GM12878 (cell line): ENCODE results near the gene CEBPB. TPM values are rescaled to one million over a fixed set of nuclear protein-coding genes. Genes with fewer than 3 reads are reported as not detected.

Source experiments
- ATAC-seq: fragments of 200-7000 bp; cut with Tn5 transposase; 3 replicates; pipeline ENCODE4 v1.9.1; 2020; ENCODE audit warnings: mild to moderate bottlenecking, moderate library complexity
- BruUV-seq: library from RNA; stranded (reverse); fragments of 400-500 nt; replicated peaks from 2 replicates; lab custom pipeline; 2021; lab: Mats Ljungman, UMichigan
- CTCF ChIA-PET: fragments of 300-600 bp; sonication (Branson Sonifier 250); formaldehyde crosslinking; extraction: SDS; loops from one replicate; lab custom pipeline; 2021; ENCODE audit warnings: inconsistent platforms; lab: Yijun Ruan, JAX
- POLR2A ChIA-PET: fragments of 350-600 bp; formaldehyde crosslinking; extraction: SDS; loops from one replicate; lab custom pipeline; 2021; ENCODE audit warnings: inconsistent platforms; lab: Charles Lee
- RAD21 ChIA-PET: fragments of 300-600 bp; sonication (Branson Sonifier 250); formaldehyde crosslinking; loops from one replicate; lab custom pipeline; 2023; ENCODE audit warnings: antibody characterized with exemption; ENCODE audit not compliant: unreplicated experiment; lab: Charles Lee
- SMC1A ChIA-PET: fragments of 300-600 bp; sonication (Branson Sonifier 250); formaldehyde crosslinking; loops from one replicate; lab custom pipeline; 2023; ENCODE audit not compliant: unreplicated experiment, uncharacterized antibody; lab: Charles Lee
- DNase-seq: peaks from one replicate; pipeline ENCODE4 v3.0.0-alpha.2; 2011; ENCODE audit warnings: low read depth, low spot score
- FAIRE-seq: peaks from 3 replicates; lab custom pipeline; 2011; peaks lifted over from hg19 to GRCh38; lab: Jason Lieb, UNC
- H2AFZ ChIP-seq: 2 replicates; pipeline ENCODE4 v1.6.0; 2011; ENCODE audit warnings: low read depth, low read length, control low read depth; ENCODE audit not compliant: control insufficient read depth
- H3K27ac ChIP-seq: 2 replicates; pipeline ENCODE4 v1.5.1; 2011; ENCODE audit warnings: control low read depth; ENCODE audit not compliant: control insufficient read depth, insufficient read depth
- H3K27me3 ChIP-seq, 2 experiments: replicated peaks in 1 of 2; 2 replicates each; pipeline versions ENCODE4 v1.6.0 to v1.6.1; 2011; ENCODE audit warnings: low read length in 1 of 2; ENCODE audit not compliant: control insufficient read depth in 2 of 2, insufficient read depth in 2 of 2
- H3K36me3 ChIP-seq, 2 experiments: 2 replicates each; pipeline ENCODE4 v1.5.1; 2011; ENCODE audit warnings: low read length in 1 of 2; ENCODE audit not compliant: control insufficient read depth in 2 of 2, insufficient read depth in 2 of 2
- H3K4me1 ChIP-seq: 2 replicates; pipeline ENCODE4 v1.6.1; 2011; ENCODE audit warnings: mild to moderate bottlenecking, low read length, moderate library complexity, mixed read lengths; ENCODE audit not compliant: control insufficient read depth, insufficient read depth
- H3K4me2 ChIP-seq: 2 replicates; pipeline ENCODE4 v1.6.0; 2011; ENCODE audit warnings: control low read depth; ENCODE audit not compliant: control insufficient read depth, insufficient read depth
- H3K4me3 ChIP-seq: fragments of 200-600 bp; sonication (generic); 2 replicates; pipeline ENCODE4 v1.5.1; 2016
- H3K79me2 ChIP-seq: 2 replicates; pipeline ENCODE4 v1.6.0; 2011; ENCODE audit warnings: low read length; ENCODE audit not compliant: control insufficient read depth, insufficient read depth
- H3K9ac ChIP-seq: 2 replicates; pipeline ENCODE4 v1.8.0; 2011; ENCODE audit warnings: low read length, control low read depth, mixed read lengths; ENCODE audit not compliant: control insufficient read depth, insufficient read depth
- H3K9me3 ChIP-seq: replicated peaks from 3 replicates; pipeline ENCODE4 v1.5.1; 2011; ENCODE audit warnings: mild to moderate bottlenecking, low read length; ENCODE audit not compliant: control insufficient read depth, insufficient read depth
- H4K20me1 ChIP-seq: 2 replicates; pipeline ENCODE4 v1.6.0; 2011; ENCODE audit not compliant: control insufficient read depth, insufficient read depth
- CHD2 ChIP-seq: IDR thresholded peaks from 2 replicates; pipeline ENCODE4 v1.6.1; 2011; ENCODE audit warnings: low read depth, low read length, improper control_type of control experiment, borderline replicate concordance
- GATAD2B ChIP-seq: fragments of 450-650 bp; conservative IDR thresholded peaks from 2 replicates; pipeline ENCODE4 v1.6.1; 2017; ENCODE audit warnings: low read depth, mild to moderate bottlenecking, moderate library complexity
- IKZF1 ChIP-seq: fragments of 450-650 bp; conservative IDR thresholded peaks from 2 replicates; pipeline ENCODE4 v1.6.1; 2017; ENCODE audit warnings: antibody characterized with exemption, mild to moderate bottlenecking
- MTA2 ChIP-seq: fragments of 450-650 bp; IDR thresholded peaks from 2 replicates; pipeline ENCODE4 v1.6.1; 2016; ENCODE audit warnings: low read depth, mild to moderate bottlenecking, moderate library complexity
- RCOR1 ChIP-seq: conservative IDR thresholded peaks from 2 replicates; pipeline ENCODE4 v1.6.1; 2012; ENCODE audit warnings: low read depth, low read length, improper control_type of control experiment
- SMC3 ChIP-seq: IDR thresholded peaks from 2 replicates; pipeline ENCODE4 v1.6.1; 2011; ENCODE audit warnings: low read length, improper control_type of control experiment, borderline replicate concordance
- SP1 ChIP-seq: IDR thresholded peaks from one replicate; pipeline ENCODE4 v1.6.1; 2011; ENCODE audit warnings: low read depth, low read length
- SUZ12 ChIP-seq: fragments of 200-600 bp; sonication (generic); IDR thresholded peaks from one replicate; pipeline ENCODE4 v1.6.1; 2018; ENCODE audit warnings: antibody characterized with exemption, mild to moderate bottlenecking; ENCODE audit not compliant: unreplicated experiment
- TBL1XR1 ChIP-seq: IDR thresholded peaks from 2 replicates; pipeline ENCODE4 v1.6.1; 2012; ENCODE audit warnings: low read depth, low read length, improper control_type of control experiment
- TCF7 ChIP-seq: IDR thresholded peaks from 2 replicates; pipeline ENCODE4 v1.6.1; 2014; ENCODE audit warnings: antibody characterized with exemption, borderline replicate concordance
- ZNF207 ChIP-seq: fragments of 450-650 bp; IDR thresholded peaks from 2 replicates; pipeline ENCODE4 v1.6.1; 2014; ENCODE audit warnings: antibody characterized with exemption, mild to moderate bottlenecking, borderline replicate concordance
- ZNF217 ChIP-seq: fragments of 450-650 bp; IDR thresholded peaks from 2 replicates; pipeline ENCODE4 v1.6.1; 2017; ENCODE audit warnings: antibody characterized with exemption, mild to moderate bottlenecking
- WGBS: methylation state at CpG from one replicate; pipeline ENCODE4 v1.1.6; 2016; ENCODE audit warnings: low lambda C conversion rate; ENCODE audit not compliant: insufficient replicate concordance, insufficient coverage; ENCODE audit errors: missing lambda C conversion rate; 5-methylcytosine and 5-hydroxymethylcytosine counted together
- in situ Hi-C: fragments of 300-500 bp; cut with MboI; formaldehyde crosslinking; loops from 9 replicates; pipeline ENCODE4 v1.14.3; 2018; ENCODE audit warnings: mixed read lengths
- intact Hi-C: fragments of 100-400 bp; cut with micrococcal nuclease; formaldehyde crosslinking; loops from one replicate; pipeline ENCODE4 v1.14.2; 2022; ENCODE audit not compliant: unreplicated experiment
- polyA plus RNA-seq, 11 experiments: library from polyadenylated mRNA; depleted of rRNA in 4 of 11; unstranded in 6 of 11; stranded (reverse) in 5 of 11; fragments of >200 nt; fragmentation: Nextera tagmentation in 4 of 11; fragmentation: Illumina TruSeq in 1 of 11; extraction: Ambion mirVana in 4 of 11; extraction: Trizol in 1 of 11; gene quantifications; 1 replicate in 1 of 11; 2 replicates in 10 of 11; pipeline versions ENCODE4 v1.2.1 to v1.2.3, GENCODE V29; 2011 to 2016; ENCODE audit warnings: inconsistent platforms in 2 of 11, missing spikeins in 2 of 11, low read depth in 1 of 11
- total RNA-seq, 4 experiments: library from RNA; depleted of rRNA in 3 of 4; stranded (reverse); fragments of >200 nt in 3 of 4; fragmentation: Illumina TruSeq in 1 of 4; extraction: Trizol in 1 of 4; gene quantifications; 2 replicates each; pipeline versions ENCODE4 v1.2.1 to v1.2.3, GENCODE V29; 2013 to 2021

The CEBPB gene
- total and polyA plus RNA-seq, 10 of the 15 experiments (the other 5 are each of a cell fraction or from before 2014, with no cell fraction given): 0.18 to 8.8 (median 1.6) TPM

- Histone ChIP-seq H3K9ac (no peak overlapping the region), H3K4me2 (no peak overlapping the region), H3K36me3 (no peaks in the 10 kb centered on the region), H3K4me3 (no peak overlapping the region), H3K9me3 (no peaks in the 10 kb centered on the region; the same call in 2 of the 3 replicates), H4K20me1 (no peaks in the 10 kb centered on the region), H3K27ac (no peak overlapping the region), H3K27me3 (no peaks in the 10 kb centered on the region), H2AFZ (no peak overlapping the region), H3K4me1 (no peaks in the 10 kb centered on the region), H3K79me2 (no peaks in the 10 kb centered on the region)
- FAIRE-seq: no peak
- no TSS peak for BruUV-seq
- 38% methylated on average over 5 of the region's 5 CpGs for WGBS
- no peak for TF ChIP-seq SMC3
- no peak for TF ChIP-seq ZNF207
- TF ChIP-seq IKZF1: no peak
- TF ChIP-seq TBL1XR1: no peak
- no peak for TF ChIP-seq SP1
- TF ChIP-seq GATAD2B: no peak
- ChIA-PET CTCF (interaction anchor here (0.6 to 1.6 kb wide), 3 partner anchors 14 to 456 kb away, joined by 3 read pairs; no protein-coding TSS in a partner anchor), SMC1A (no interaction called here), RAD21 (no interaction called here), POLR2A (no interaction called here)
- DNase-seq: no peak
- in situ Hi-C loops (no loop called here), intact Hi-C loops (no loop called here)
- ATAC-seq: no peak
Observed at GRCh38 chr20:50202677-50203076, 12.0 kb downstream of the CEBPB start.

DNA sequence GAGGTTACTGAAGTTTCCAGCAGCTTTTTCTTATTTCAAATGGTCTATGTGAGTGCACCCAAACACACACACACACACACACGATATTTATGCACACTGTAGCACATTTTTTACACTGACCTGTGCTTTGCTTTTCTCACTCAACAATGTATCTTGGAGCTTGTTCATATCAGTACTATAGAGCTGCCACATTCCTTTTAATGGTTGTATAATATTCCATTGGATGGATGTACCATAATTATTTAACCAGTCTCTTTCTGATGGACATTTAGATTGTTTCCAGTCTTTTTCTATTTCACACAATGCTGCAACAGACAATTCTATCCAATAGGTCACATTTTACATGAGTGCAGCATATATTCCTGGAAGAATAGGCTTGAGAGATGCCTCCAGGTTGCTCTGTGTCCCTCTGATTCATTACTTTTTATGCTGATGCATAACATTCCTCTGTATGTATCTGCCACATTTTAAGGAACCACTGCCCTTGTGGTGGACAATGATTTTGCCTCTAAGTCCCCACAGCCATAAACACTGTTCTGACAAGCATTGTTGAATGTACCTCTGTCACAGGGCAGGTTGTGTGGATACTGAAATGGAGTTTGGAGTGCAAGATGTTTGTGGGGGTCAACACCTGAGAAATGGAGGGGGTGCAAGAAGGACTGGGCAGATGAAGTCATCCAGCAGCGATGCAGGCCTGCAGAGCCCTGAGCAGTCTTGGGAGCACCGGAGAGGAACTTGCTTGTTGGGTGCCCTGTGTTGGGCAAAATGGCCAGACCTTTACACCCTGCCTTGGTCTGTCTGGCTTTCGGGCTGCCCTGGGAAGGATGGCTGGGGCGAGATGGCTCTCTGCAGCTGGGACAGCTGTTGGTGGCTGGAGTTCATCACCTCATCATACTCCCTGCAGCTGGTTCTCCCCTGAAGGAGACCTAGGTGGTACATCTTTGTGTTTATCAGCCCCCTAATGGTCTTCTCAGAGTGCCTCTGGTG is 13.6 kb downstream of the CEBPB start:
- no peak overlapping the region for H3K4me2 ChIP-seq

More for the DNA sequence above, 13.6 kb downstream of the CEBPB start:
- BruUV-seq: no TSS peak
- SMC1A ChIA-PET: no interaction called here
- ATAC-seq (no peak), DNase-seq (no peak), FAIRE-seq (no peak)
- no peaks in the 10 kb centered on the region; the same call in 2 of the 3 replicates for H3K9me3 ChIP-seq
- no peak overlapping the region for H3K4me3 ChIP-seq
- in situ Hi-C loops (no loop called here), intact Hi-C loops (no loop called here)
- WGBS: 57% methylated on average over 5 of the region's 5 CpGs
- RAD21 ChIA-PET: no interaction called here
- no peak overlapping the region for H2AFZ ChIP-seq
- no peaks in the 10 kb centered on the region for H3K4me1 ChIP-seq
- no peak overlapping the region for H3K9ac ChIP-seq
- POLR2A ChIA-PET: no interaction called here
- CTCF ChIA-PET: no interaction called here
- no peaks in the 10 kb centered on the region for H3K36me3 ChIP-seq
- TF ChIP-seq SUZ12 (no peak), ZNF217 (no peak), RCOR1 (no peak), TCF7 (no peak), MTA2 (no peak), CHD2 (no peak)
- no peaks in the 10 kb centered on the region for H4K20me1 ChIP-seq
- H3K79me2 ChIP-seq: no peaks in the 10 kb centered on the region
- no peak overlapping the region for H3K27ac ChIP-seq
- H3K27me3 ChIP-seq: no peaks in the 10 kb centered on the region; a peak in 1 of 4 replicates
